ENCODE measurements around the gene KLF12. TPM values are rescaled to one million over a fixed set of nuclear protein-coding genes. Genes with fewer than 3 reads are reported as not detected.

Gene KLF12
- total RNA-seq, 1 donor from 2014 or later, result 25.3 TPM

DNA sequence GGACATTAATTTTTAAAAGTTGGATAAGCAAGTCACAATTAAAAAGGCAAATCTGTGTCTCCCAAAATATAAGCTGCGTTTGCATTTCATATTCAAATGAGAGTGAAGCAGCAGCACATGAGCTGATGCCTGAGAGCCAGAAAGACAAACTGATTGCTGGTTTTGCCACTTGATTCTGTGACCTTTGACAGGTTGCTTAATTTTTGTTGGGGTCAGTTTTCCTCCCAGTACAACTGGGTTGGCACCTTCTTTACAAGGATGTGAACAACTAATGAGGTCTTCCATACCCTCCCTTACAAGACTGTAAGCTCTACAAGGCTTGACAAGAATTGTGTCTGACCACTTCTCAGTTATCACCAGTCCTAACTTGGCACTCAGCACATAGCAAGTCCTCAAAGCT is 8.1 kb upstream of the KLF12 start:
- TF ChIP-seq EZH2 (IDR thresholded peaks at IDR 0.05; ENCODE audit: insufficient read depth, low read length), result no peak
- TF ChIP-seq, protein P1, sequence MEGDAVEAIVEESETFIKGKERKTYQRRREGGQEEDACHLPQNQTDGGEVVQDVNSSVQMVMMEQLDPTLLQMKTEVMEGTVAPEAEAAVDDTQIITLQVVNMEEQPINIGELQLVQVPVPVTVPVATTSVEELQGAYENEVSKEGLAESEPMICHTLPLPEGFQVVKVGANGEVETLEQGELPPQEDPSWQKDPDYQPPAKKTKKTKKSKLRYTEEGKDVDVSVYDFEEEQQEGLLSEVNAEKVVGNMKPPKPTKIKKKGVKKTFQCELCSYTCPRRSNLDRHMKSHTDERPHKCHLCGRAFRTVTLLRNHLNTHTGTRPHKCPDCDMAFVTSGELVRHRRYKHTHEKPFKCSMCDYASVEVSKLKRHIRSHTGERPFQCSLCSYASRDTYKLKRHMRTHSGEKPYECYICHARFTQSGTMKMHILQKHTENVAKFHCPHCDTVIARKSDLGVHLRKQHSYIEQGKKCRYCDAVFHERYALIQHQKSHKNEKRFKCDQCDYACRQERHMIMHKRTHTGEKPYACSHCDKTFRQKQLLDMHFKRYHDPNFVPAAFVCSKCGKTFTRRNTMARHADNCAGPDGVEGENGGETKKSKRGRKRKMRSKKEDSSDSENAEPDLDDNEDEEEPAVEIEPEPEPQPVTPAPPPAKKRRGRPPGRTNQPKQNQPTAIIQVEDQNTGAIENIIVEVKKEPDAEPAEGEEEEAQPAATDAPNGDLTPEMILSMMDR (IDR thresholded peaks at IDR 0.05; ENCODE audit: insufficient read depth, low read depth, low read length), result no peak
- H3K4me1 Mint-ChIP-seq (ENCODE audit: low read depth, unreplicated experiment), result peaks cover 3% of the 10 kb centered on the region
- no peaks in the 10 kb centered on the region for H3K79me2 ChIP-seq (ENCODE audit: insufficient read depth, low read length)
- H3K9me3 ChIP-seq (ENCODE audit: insufficient read depth, low read depth, low read length), result no peaks in the 10 kb centered on the region
- H2AFZ ChIP-seq (ENCODE audit: low read depth, low read length), result no peak overlapping the region
- no peak overlapping the region for H3K27ac Mint-ChIP-seq (ENCODE audit: unreplicated experiment)
- no peak overlapping the region for H3K9ac ChIP-seq (ENCODE audit: low read length)
- FAIRE-seq (no peak), DNase-seq (ENCODE audit: low read depth) (no peak)
- H3K27me3 Mint-ChIP-seq (ENCODE audit: low read depth, unreplicated experiment), result no peaks in the 10 kb centered on the region
- H3K4me1 ChIP-seq (ENCODE audit: insufficient read depth, low read length), result no peaks in the 10 kb centered on the region
- no peaks in the 10 kb centered on the region for H3K36me3 Mint-ChIP-seq (ENCODE audit: low read depth, unreplicated experiment)
- H3K4me3 Mint-ChIP-seq (ENCODE audit: unreplicated experiment), result no peak overlapping the region
- no peaks in the 10 kb centered on the region for H3K36me3 ChIP-seq (ENCODE audit: insufficient read depth, low read length)
- no peak overlapping the region for H3K27ac ChIP-seq (ENCODE audit: low read depth, low read length)
- no peaks in the 10 kb centered on the region for H3K27me3 ChIP-seq (ENCODE audit: insufficient read depth, low read length)
- H3K4me2 ChIP-seq (ENCODE audit: low read length), result no peak overlapping the region
- no peaks in the 10 kb centered on the region for H4K20me1 ChIP-seq (ENCODE audit: insufficient read depth, low read length)
- H3K9me3 Mint-ChIP-seq (ENCODE audit: unreplicated experiment), result no peaks in the 10 kb centered on the region
- no peak overlapping the region for H3K4me3 ChIP-seq (ENCODE audit: insufficient read depth, low read depth, low read length)

DNA sequence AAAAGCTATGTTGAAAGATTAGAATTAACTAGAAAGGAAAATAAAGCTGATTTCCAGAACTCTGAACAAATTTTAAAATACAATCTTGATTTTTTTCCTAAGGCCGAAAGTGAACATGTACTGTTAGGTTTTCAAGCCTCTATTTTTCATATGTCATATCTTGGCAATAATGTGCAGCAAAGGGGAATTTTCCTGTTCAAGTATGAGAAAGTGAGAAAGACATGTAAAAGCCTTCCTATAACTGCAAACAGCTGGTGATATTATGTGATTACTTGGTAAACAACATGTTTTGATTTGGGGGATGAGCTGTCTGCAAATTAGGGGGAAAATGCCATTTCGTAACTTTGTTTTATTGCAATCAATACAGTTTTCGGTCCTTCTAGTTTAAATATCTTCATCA is 4.0 kb upstream of the KLF12 start:
- H3K36me3 Mint-ChIP-seq (ENCODE audit: low read depth, unreplicated experiment), result no peaks in the 10 kb centered on the region

DNA sequence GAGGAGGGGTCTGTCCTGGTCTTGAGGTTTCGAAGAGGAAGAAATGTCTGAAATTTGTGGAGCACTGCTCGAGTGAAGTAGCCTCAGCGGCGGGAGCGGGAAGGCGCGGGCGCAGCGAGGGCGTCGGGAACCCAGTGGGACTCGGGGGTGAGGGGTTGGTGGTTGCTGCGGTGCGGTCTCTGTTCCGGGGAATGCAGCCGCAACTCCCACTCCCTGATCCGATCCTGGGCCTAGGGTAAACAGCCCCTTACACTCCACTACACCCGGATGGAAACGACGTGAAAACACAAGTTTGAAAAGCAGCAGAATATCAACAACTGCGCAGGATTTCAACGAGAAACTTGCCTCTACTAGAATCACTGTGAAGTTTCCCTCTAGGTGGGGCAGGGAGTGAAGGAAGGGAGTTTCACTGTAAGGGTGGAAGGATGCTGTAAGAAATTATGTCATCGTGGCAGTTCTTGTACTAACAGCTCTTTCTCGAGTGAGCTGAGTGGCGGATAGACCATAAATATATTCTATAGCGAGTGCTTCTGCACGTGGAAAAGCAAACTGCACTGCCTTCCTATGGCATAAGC is 2.0 kb upstream of the KLF12 start:
- Histone ChIP-seq H3K4me1 (ENCODE audit: insufficient read depth, low read length) (peaks cover 12% of the 10 kb centered on the region), H3K4me3 (ENCODE audit: insufficient read depth, low read depth, low read length) (peak overlapping the region; percentile 82), H3K36me3 (ENCODE audit: insufficient read depth, low read length) (no peaks in the 10 kb centered on the region), H3K79me2 (ENCODE audit: insufficient read depth, low read length) (peaks cover 25% of the 10 kb centered on the region), H3K4me2 (ENCODE audit: low read length) (peak overlapping the region; percentile 100), H3K27me3 (ENCODE audit: insufficient read depth, low read length) (no peaks in the 10 kb centered on the region), H3K9me3 (ENCODE audit: insufficient read depth, low read depth, low read length) (no peaks in the 10 kb centered on the region), H4K20me1 (ENCODE audit: insufficient read depth, low read length) (peaks cover 8% of the 10 kb centered on the region), H3K27ac (ENCODE audit: low read depth, low read length) (peak overlapping the region; percentile 97), H2AFZ (ENCODE audit: low read depth, low read length) (peak overlapping the region; percentile 91), H3K9ac (ENCODE audit: low read length) (peak overlapping the region; percentile 99)
- H3K4me1 Mint-ChIP-seq (ENCODE audit: low read depth, unreplicated experiment), result peaks cover 5% of the 10 kb centered on the region
- H3K27me3 Mint-ChIP-seq (ENCODE audit: low read depth, unreplicated experiment), result no peaks in the 10 kb centered on the region
- DNase-seq (ENCODE audit: low read depth), result peak; percentile 53
- no peaks in the 10 kb centered on the region for H3K9me3 Mint-ChIP-seq (ENCODE audit: unreplicated experiment)
- FAIRE-seq, result peak; percentile 89
- TF ChIP-seq, protein P1 (IDR thresholded peaks at IDR 0.05; ENCODE audit: insufficient read depth, low read depth, low read length), result no peak
- TF ChIP-seq EZH2 (IDR thresholded peaks at IDR 0.05; ENCODE audit: insufficient read depth, low read length), result no peak
- no peaks in the 10 kb centered on the region for H3K36me3 Mint-ChIP-seq (ENCODE audit: low read depth, unreplicated experiment)
- no peak overlapping the region for H3K27ac Mint-ChIP-seq (ENCODE audit: unreplicated experiment)
- no peak overlapping the region for H3K4me3 Mint-ChIP-seq (ENCODE audit: unreplicated experiment)

More for the DNA sequence above, 4.0 kb upstream of the KLF12 start:
- Histone ChIP-seq H4K20me1 (ENCODE audit: insufficient read depth, low read length) (no peaks in the 10 kb centered on the region), H3K4me3 (ENCODE audit: insufficient read depth, low read depth, low read length) (no peak overlapping the region), H3K4me1 (ENCODE audit: insufficient read depth, low read length) (peaks cover 8% of the 10 kb centered on the region), H3K9me3 (ENCODE audit: insufficient read depth, low read depth, low read length) (no peaks in the 10 kb centered on the region), H2AFZ (ENCODE audit: low read depth, low read length) (no peak overlapping the region), H3K4me2 (ENCODE audit: low read length) (no peak overlapping the region), H3K27ac (ENCODE audit: low read depth, low read length) (no peak overlapping the region), H3K27me3 (ENCODE audit: insufficient read depth, low read length) (no peaks in the 10 kb centered on the region), H3K79me2 (ENCODE audit: insufficient read depth, low read length) (peaks cover 5% of the 10 kb centered on the region), H3K9ac (ENCODE audit: low read length) (no peak overlapping the region), H3K36me3 (ENCODE audit: insufficient read depth, low read length) (no peaks in the 10 kb centered on the region)
- Mint-ChIP-seq H3K9me3 (ENCODE audit: unreplicated experiment) (no peaks in the 10 kb centered on the region), H3K4me1 (ENCODE audit: low read depth, unreplicated experiment) (no peaks in the 10 kb centered on the region), H3K4me3 (ENCODE audit: unreplicated experiment) (no peak overlapping the region), H3K27ac (ENCODE audit: unreplicated experiment) (no peak overlapping the region), H3K27me3 (ENCODE audit: low read depth, unreplicated experiment) (no peaks in the 10 kb centered on the region)
- no peak for TF ChIP-seq EZH2 (IDR thresholded peaks at IDR 0.05; ENCODE audit: insufficient read depth, low read length)
- TF ChIP-seq, protein P1 (IDR thresholded peaks at IDR 0.05; ENCODE audit: insufficient read depth, low read depth, low read length), result no peak
- FAIRE-seq, result no peak
- DNase-seq (ENCODE audit: low read depth), result no peak
